Testis (tissue), 3 donors: ENCODE results near the gene MYLK4. TPM values are rescaled to one million over a fixed set of nuclear protein-coding genes. Genes with fewer than 3 reads are reported as not detected.

Source experiments
- DNase-seq: peaks from one replicate; pipeline ENCODE4 v3.0.0-alpha.2; 2019
- H3K27ac ChIP-seq, 2 donors: fragments of 200-600 bp; sonication (generic); one replicate each; pipeline ENCODE4 v1.5.1; 2019
- H3K27me3 ChIP-seq: fragments of 200-600 bp; sonication (generic); one replicate; pipeline ENCODE4 v1.5.1; 2019
- H3K36me3 ChIP-seq: fragments of 200-600 bp; sonication (generic); one replicate; pipeline ENCODE4 v1.5.1; 2017; ENCODE audit warnings: low read depth; ENCODE audit errors: missing control alignments
- H3K4me1 ChIP-seq: fragments of 200-600 bp; sonication (generic); one replicate; pipeline ENCODE4 v1.5.1; 2019
- H3K4me3 ChIP-seq, 2 donors: fragments of 200-600 bp; sonication (generic); one replicate each; pipeline ENCODE4 v1.5.1; 2017 to 2019
- H3K9me3 ChIP-seq: fragments of 200-600 bp; sonication (generic); one replicate; pipeline ENCODE4 v1.5.1; 2017
- CTCF ChIP-seq, 3 experiments: fragments of 450-650 bp in 2 of 3; fragments of 200-600 bp in 1 of 3; sonication (generic) in 1 of 3; IDR thresholded peaks; one replicate each; pipeline ENCODE4 v1.5.1; 2016 to 2019; ENCODE audit warnings: antibody characterized with exemption in 3 of 3, mild to moderate bottlenecking in 2 of 3, moderate library complexity in 1 of 3
- POLR2A ChIP-seq: fragments of 450-650 bp; IDR thresholded peaks from one replicate; pipeline ENCODE4 v1.6.1; 2017; ENCODE audit warnings: antibody characterized with exemption, mild to moderate bottlenecking, moderate library complexity
- WGBS, 2 donors: methylation state at CpG; one replicate each; pipeline ENCODE4 v1.1.5; 2018; 5-methylcytosine and 5-hydroxymethylcytosine counted together
- intact Hi-C: fragments of 100-400 bp; cut with DNase I; formaldehyde crosslinking; loops from one replicate; pipeline ENCODE4 v1.15.1; 2023; ENCODE audit warnings: low total_unique reads
- polyA plus RNA-seq: library from polyadenylated mRNA; stranded (reverse); fragments of 350-450 nt; fragmentation: Illumina TruSeq; extraction: RNeasy Lipid Tissue Mini Kit (QIAGEN cat#74804); gene quantifications from one replicate; pipeline ENCODE4 v1.2.3, GENCODE V29; 2014; ENCODE audit warnings: low read depth, low replicate concordance; ENCODE audit not compliant: insufficient read depth
- total RNA-seq, 2 donors: library from RNA; depleted of rRNA; stranded (reverse); fragments of >200 nt; gene quantifications; one replicate each; pipeline ENCODE4 v1.2.3, GENCODE V29; 2016

MYLK4 gene
- total and polyA plus RNA-seq, 3 donors from 2014 or later: 0.62 to 1.5 (median 0.71) TPM

- Histone ChIP-seq H3K4me1 (no peaks in the 10 kb centered on the region), H3K36me3 (no peaks in the 10 kb centered on the region), H3K27ac (no peak overlapping the region), H3K4me3 (no peak overlapping the region), H3K27me3 (no peaks in the 10 kb centered on the region), H3K9me3 (no peaks in the 10 kb centered on the region)
- intact Hi-C loops: no loop called here
- WGBS, 2 donors: 70 to 72% methylated on average over 11 of the region's 11 CpGs
- DNase-seq: no peak
- TF ChIP-seq POLR2A: no peak
- TF ChIP-seq CTCF (IDR thresholded peaks at IDR 0.05): no peak
Measured at GRCh38 chr6:2665146-2666070, 85.3 kb downstream of the MYLK4 start.

- Histone ChIP-seq H3K27me3 (no peaks in the 10 kb centered on the region), H3K4me3 (no peak overlapping the region), H3K36me3 (no peaks in the 10 kb centered on the region), H3K4me1 (no peaks in the 10 kb centered on the region), H3K9me3 (no peaks in the 10 kb centered on the region), H3K27ac (no peak overlapping the region)
- DNase-seq: no peak
- 85 to 92% methylated on average over 4 of the region's 4 CpGs for WGBS, 2 donors
- intact Hi-C loops: no loop called here
- TF ChIP-seq POLR2A (no peak), CTCF (IDR thresholded peaks at IDR 0.05) (no peak)
Measured at GRCh38 chr6:2663123-2663522, 87.6 kb downstream of the MYLK4 start.

- WGBS, 2 donors: 87 to 93% methylated on average over 2 to 3 of the region's 3 CpGs
- intact Hi-C loops: no loop called here
Measured at GRCh38 chr6:2661651-2662050, 89.1 kb downstream of the MYLK4 start.

GRCh38 chr6:2659882-2660281 lies 90.8 kb downstream of the MYLK4 start:
- H3K9me3 ChIP-seq: no peaks in the 10 kb centered on the region
- no peak for DNase-seq
- WGBS, 2 donors: 85 to 90% methylated on average over 4 of the region's 4 CpGs
- intact Hi-C loops: no loop called here
- TF ChIP-seq CTCF (IDR thresholded peaks at IDR 0.05): no peak
- no peak for TF ChIP-seq POLR2A
- no peaks in the 10 kb centered on the region for H3K36me3 ChIP-seq
- no peaks in the 10 kb centered on the region for H3K4me1 ChIP-seq
- H3K27ac ChIP-seq: no peak overlapping the region
- H3K4me3 ChIP-seq: no peak overlapping the region
- H3K27me3 ChIP-seq: no peaks in the 10 kb centered on the region

More at GRCh38 chr6:2661651-2662050, 89.1 kb downstream of the MYLK4 start:
- H3K4me1 ChIP-seq: no peaks in the 10 kb centered on the region
- H3K4me3 ChIP-seq: no peak overlapping the region
- H3K27me3 ChIP-seq: no peaks in the 10 kb centered on the region
- H3K9me3 ChIP-seq: no peaks in the 10 kb centered on the region
- H3K27ac ChIP-seq: no peak overlapping the region
- DNase-seq: no peak
- TF ChIP-seq POLR2A: no peak
- TF ChIP-seq CTCF (IDR thresholded peaks at IDR 0.05): no peak
- no peaks in the 10 kb centered on the region for H3K36me3 ChIP-seq

- no peak overlapping the region for H3K27ac ChIP-seq
- WGBS, 2 donors: 89 to 92% methylated on average over 5 of the region's 5 CpGs
- H3K4me1 ChIP-seq: no peaks in the 10 kb centered on the region
- no peak for TF ChIP-seq CTCF (IDR thresholded peaks at IDR 0.05)
- TF ChIP-seq POLR2A: no peak
- H3K27me3 ChIP-seq: no peaks in the 10 kb centered on the region
- H3K36me3 ChIP-seq: no peaks in the 10 kb centered on the region
- H3K4me3 ChIP-seq: no peak overlapping the region
- DNase-seq: no peak
- no peaks in the 10 kb centered on the region for H3K9me3 ChIP-seq
- intact Hi-C loops: no loop called here
Measured at GRCh38 chr6:2659381-2659780, 91.3 kb downstream of the MYLK4 start.
